HEK293 (cell line): ENCODE data around the gene ITFG2.
A peak's percentile ranks its signal among the peaks of the same experiment; 100 is the strongest.

Source experiments
- GLIS1 ChIP-seq: fragments of 450-650 bp; formaldehyde crosslinking; IDR thresholded peaks from 2 replicates; pipeline ENCODE4 v1.5.1; 2016; ENCODE audit warnings: missing biosample characterization, missing genetic modification characterization
- HOXD13 ChIP-seq: sonication (generic); formaldehyde crosslinking; IDR thresholded peaks from 2 replicates; pipeline ENCODE4 v1.8.0; 2022; ENCODE audit warnings: missing genetic modification reagents, borderline replicate concordance
- KLF10 ChIP-seq: fragments of 450-650 bp; IDR thresholded peaks from 2 replicates; pipeline ENCODE4 v1.5.1; 2018; ENCODE audit warnings: missing biosample characterization, mild to moderate bottlenecking, missing genetic modification characterization
- KLF9 ChIP-seq: fragments of 450-650 bp; formaldehyde crosslinking; IDR thresholded peaks from 2 replicates; pipeline ENCODE4 v1.5.1; 2016; ENCODE audit warnings: missing biosample characterization, missing genetic modification characterization, low read depth
- MYNN ChIP-seq: fragments of 450-650 bp; formaldehyde crosslinking; IDR thresholded peaks from 2 replicates; pipeline ENCODE4 v1.5.1; 2016; ENCODE audit warnings: missing biosample characterization, missing genetic modification characterization, borderline replicate concordance
- SCRT1 ChIP-seq: fragments of 450-650 bp; formaldehyde crosslinking; IDR thresholded peaks from 2 replicates; pipeline ENCODE4 v1.5.1; 2016; ENCODE audit warnings: missing biosample characterization, missing genetic modification characterization, borderline replicate concordance
- SCRT2 ChIP-seq: fragments of 450-650 bp; formaldehyde crosslinking; IDR thresholded peaks from 2 replicates; pipeline ENCODE4 v1.5.1; 2016; ENCODE audit warnings: missing biosample characterization, missing genetic modification characterization
- ZBTB11 ChIP-seq: fragments of 450-650 bp; formaldehyde crosslinking; conservative IDR thresholded peaks from 2 replicates; pipeline ENCODE4 v1.5.1; 2016; ENCODE audit warnings: low read depth, missing biosample characterization, missing genetic modification characterization
- ZBTB20 ChIP-seq: fragments of 450-650 bp; formaldehyde crosslinking; IDR thresholded peaks from 2 replicates; pipeline ENCODE4 v1.5.1; 2016; ENCODE audit warnings: missing biosample characterization, missing genetic modification characterization
- ZBTB6 ChIP-seq: fragments of 450-650 bp; formaldehyde crosslinking; IDR thresholded peaks from 2 replicates; pipeline ENCODE4 v1.5.1; 2017; ENCODE audit warnings: missing biosample characterization, missing genetic modification characterization
- ZBTB8A ChIP-seq: fragments of 450-650 bp; formaldehyde crosslinking; IDR thresholded peaks from 2 replicates; pipeline ENCODE4 v1.5.1; 2016; ENCODE audit warnings: missing biosample characterization, missing genetic modification characterization
- ZNF10 ChIP-seq: fragments of 450-650 bp; formaldehyde crosslinking; IDR thresholded peaks from 2 replicates; pipeline ENCODE4 v1.5.1; 2017; ENCODE audit warnings: missing biosample characterization, missing genetic modification characterization
- ZNF19 ChIP-seq: fragments of 450-650 bp; formaldehyde crosslinking; IDR thresholded peaks from 2 replicates; pipeline ENCODE4; 2016; ENCODE audit warnings: missing biosample characterization, missing genetic modification characterization, low read depth
- ZNF324 ChIP-seq: fragments of 450-650 bp; formaldehyde crosslinking; IDR thresholded peaks from 2 replicates; pipeline ENCODE4 v1.5.1; 2016; ENCODE audit warnings: missing biosample characterization, missing genetic modification characterization
- ZNF449 ChIP-seq: fragments of 450-650 bp; formaldehyde crosslinking; IDR thresholded peaks from 2 replicates; pipeline ENCODE4 v1.5.1; 2017; ENCODE audit warnings: missing biosample characterization, mild to moderate bottlenecking, missing genetic modification characterization, moderate library complexity
- ZNF501 ChIP-seq: fragments of 450-650 bp; formaldehyde crosslinking; IDR thresholded peaks from 2 replicates; pipeline ENCODE4 v1.5.1; 2016; ENCODE audit warnings: missing biosample characterization, missing genetic modification characterization
- ZNF510 ChIP-seq: fragments of 450-650 bp; formaldehyde crosslinking; IDR thresholded peaks from 2 replicates; pipeline ENCODE4 v1.5.1; 2018; ENCODE audit warnings: mild to moderate bottlenecking, missing genetic modification characterization, missing biosample characterization; ENCODE audit not compliant: insufficient replicate concordance
- ZNF548 ChIP-seq: fragments of 450-650 bp; formaldehyde crosslinking; IDR thresholded peaks from 2 replicates; pipeline ENCODE4 v1.5.1; 2016; ENCODE audit warnings: missing biosample characterization, missing genetic modification characterization
- ZNF561 ChIP-seq: fragments of 450-650 bp; IDR thresholded peaks from 2 replicates; pipeline ENCODE4 v1.5.1; 2018; ENCODE audit warnings: missing biosample characterization, missing genetic modification characterization, borderline replicate concordance
- ZNF623 ChIP-seq: fragments of 450-650 bp; formaldehyde crosslinking; IDR thresholded peaks from 2 replicates; pipeline ENCODE4 v1.5.1; 2016; ENCODE audit warnings: missing biosample characterization, missing genetic modification characterization
- ZNF624 ChIP-seq: fragments of 450-650 bp; formaldehyde crosslinking; IDR thresholded peaks from 2 replicates; pipeline ENCODE4 v1.5.1; 2017; ENCODE audit warnings: missing biosample characterization, missing genetic modification characterization
- ZNF658 ChIP-seq: fragments of 450-650 bp; formaldehyde crosslinking; IDR thresholded peaks from 2 replicates; pipeline ENCODE4; 2016; ENCODE audit warnings: missing biosample characterization, missing genetic modification characterization
- ZNF677 ChIP-seq: fragments of 450-650 bp; IDR thresholded peaks from 2 replicates; pipeline ENCODE4 v1.5.0; 2018; ENCODE audit warnings: missing biosample characterization, mild to moderate bottlenecking, missing genetic modification characterization, moderate library complexity
- ZNF76 ChIP-seq: fragments of 450-650 bp; formaldehyde crosslinking; IDR thresholded peaks from 2 replicates; pipeline ENCODE4; 2016; ENCODE audit warnings: low read depth, missing biosample characterization, missing genetic modification characterization, borderline replicate concordance
- TF ChIP-seq, protein P1 (sequence below): sonication (generic); formaldehyde crosslinking; IDR thresholded peaks from 2 replicates; pipeline ENCODE4 v1.8.1; 2022; ENCODE audit warnings: mild to moderate bottlenecking, moderate library complexity, missing genetic modification reagents
- TF ChIP-seq, protein P2 (sequence below): fragments of 450-650 bp; formaldehyde crosslinking; IDR thresholded peaks from 2 replicates; pipeline ENCODE4 v1.5.1; 2016; ENCODE audit warnings: missing biosample characterization, missing genetic modification characterization
- TF ChIP-seq, protein P3 (sequence below): fragments of 450-650 bp; formaldehyde crosslinking; IDR thresholded peaks from 2 replicates; pipeline ENCODE4 v1.5.1; 2016; ENCODE audit warnings: missing biosample characterization, missing genetic modification characterization

Gene ITFG2

DNA sequence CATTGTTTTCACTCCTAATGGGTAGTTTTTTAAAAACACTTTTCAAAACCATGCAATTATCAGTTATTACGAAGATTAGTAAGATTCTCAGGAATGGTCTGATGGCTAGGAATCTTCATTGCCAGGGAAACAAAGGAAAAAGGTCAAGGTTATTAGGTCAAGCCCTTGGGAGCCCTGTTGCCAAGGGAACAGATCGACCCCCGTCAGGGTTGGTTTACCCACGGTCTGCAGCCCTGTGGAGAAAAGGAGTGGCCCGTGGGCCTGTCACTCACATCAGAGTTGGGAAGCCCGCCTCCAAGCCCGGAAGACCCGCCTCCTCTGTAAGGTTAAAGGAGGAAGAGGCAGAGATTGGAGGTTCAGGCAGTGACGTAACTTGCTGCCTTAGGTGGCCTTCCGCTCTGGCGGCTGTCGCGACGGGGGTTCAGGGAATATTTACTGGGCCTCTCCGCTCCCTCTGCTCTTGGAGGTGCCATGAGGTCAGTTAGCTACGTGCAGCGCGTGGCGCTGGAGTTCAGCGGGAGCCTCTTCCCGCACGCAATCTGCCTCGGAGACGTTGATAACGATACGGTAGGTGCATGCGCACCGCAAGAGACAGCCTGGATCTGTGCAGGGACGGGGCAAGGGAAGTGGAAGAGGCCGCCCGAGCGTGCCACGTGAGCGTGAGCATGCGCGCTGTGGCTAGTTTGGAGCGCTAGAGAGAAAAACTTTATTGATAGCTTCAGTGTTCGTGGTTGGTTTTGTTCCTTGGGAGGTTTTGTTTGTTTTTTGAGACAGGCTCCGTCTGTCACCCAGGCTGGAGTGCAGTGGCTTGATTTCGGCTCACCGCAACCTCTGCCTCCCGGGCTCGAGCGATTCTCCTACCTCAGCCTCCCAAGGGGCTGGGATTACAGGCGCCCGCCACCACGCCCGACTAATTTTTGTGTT is at the start of gene ITFG2 (continued):
- no peak for TF ChIP-seq HOXD13
- peak; percentile 82; the same call in 1 of the 2 replicates for TF ChIP-seq ZBTB20 (tag by site-specific recombination)
- no peak for TF ChIP-seq ZNF624 (tag by site-specific recombination)
- TF ChIP-seq ZBTB11 = peak; percentile 76
- TF ChIP-seq ZNF677 (tag by site-specific recombination) = no peak
- peak; percentile 100 for TF ChIP-seq ZNF501 (tag by site-specific recombination)
- TF ChIP-seq, protein P1, sequence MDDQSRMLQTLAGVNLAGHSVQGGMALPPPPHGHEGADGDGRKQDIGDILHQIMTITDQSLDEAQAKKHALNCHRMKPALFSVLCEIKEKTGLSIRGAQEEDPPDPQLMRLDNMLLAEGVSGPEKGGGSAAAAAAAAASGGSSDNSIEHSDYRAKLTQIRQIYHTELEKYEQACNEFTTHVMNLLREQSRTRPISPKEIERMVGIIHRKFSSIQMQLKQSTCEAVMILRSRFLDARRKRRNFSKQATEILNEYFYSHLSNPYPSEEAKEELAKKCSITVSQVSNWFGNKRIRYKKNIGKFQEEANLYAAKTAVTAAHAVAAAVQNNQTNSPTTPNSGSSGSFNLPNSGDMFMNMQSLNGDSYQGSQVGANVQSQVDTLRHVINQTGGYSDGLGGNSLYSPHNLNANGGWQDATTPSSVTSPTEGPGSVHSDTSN = peak; percentile 89; the same call in 1 of the 2 replicates
- peak; percentile 96 for TF ChIP-seq GLIS1
- no peak for TF ChIP-seq ZNF19
- TF ChIP-seq, protein P2, sequence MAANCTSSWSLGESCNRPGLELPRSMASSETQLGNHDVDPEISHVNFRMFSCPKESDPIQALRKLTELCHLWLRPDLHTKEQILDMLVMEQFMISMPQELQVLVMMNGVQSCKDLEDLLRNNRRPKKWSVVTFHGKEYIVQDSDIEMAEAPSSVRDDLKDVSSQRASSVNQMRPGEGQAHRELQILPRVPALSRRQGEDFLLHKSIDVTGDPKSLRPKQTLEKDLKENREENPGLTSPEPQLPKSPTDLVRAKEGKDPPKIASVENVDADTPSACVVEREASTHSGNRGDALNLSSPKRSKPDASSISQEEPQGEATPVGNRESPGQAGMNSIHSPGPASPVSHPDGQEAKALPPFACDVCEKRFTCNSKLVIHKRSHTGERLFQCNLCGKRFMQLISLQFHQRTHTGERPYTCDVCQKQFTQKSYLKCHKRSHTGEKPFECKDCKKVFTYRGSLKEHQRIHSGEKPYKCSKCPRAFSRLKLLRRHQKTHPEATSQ = peak; percentile 94
- TF ChIP-seq ZNF658 (tag by site-specific recombination) = no peak
- peak; percentile 45; the same call in 1 of the 2 replicates for TF ChIP-seq ZNF449 (tag by site-specific recombination)
- peak; percentile 90 for TF ChIP-seq ZBTB6 (tag by site-specific recombination)
- TF ChIP-seq ZNF76 = peak; percentile 89
- peak; percentile 86; the same call in 1 of the 2 replicates for TF ChIP-seq ZNF10
- TF ChIP-seq SCRT1 (tag by site-specific recombination) = no peak
- TF ChIP-seq KLF10 (tag by site-specific recombination) = peak; percentile 18; the same call in 1 of the 2 replicates
- TF ChIP-seq, protein P3, sequence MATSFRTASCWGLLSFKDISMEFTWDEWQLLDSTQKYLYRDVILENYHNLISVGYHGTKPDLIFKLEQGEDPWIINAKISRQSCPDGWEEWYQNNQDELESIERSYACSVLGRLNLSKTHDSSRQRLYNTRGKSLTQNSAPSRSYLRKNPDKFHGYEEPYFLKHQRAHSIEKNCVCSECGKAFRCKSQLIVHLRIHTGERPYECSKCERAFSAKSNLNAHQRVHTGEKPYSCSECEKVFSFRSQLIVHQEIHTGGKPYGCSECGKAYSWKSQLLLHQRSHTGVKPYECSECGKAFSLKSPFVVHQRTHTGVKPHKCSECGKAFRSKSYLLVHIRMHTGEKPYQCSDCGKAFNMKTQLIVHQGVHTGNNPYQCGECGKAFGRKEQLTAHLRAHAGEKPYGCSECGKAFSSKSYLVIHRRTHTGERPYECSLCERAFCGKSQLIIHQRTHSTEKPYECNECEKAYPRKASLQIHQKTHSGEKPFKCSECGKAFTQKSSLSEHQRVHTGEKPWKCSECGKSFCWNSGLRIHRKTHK (tag by site-specific recombination) = no peak
- peak; percentile 96 for TF ChIP-seq ZNF561
- TF ChIP-seq SCRT2 (tag by site-specific recombination) = 0 out of 2 replicates have a peak, but pooled peaks have one; percentile 38
- peak; percentile 68; the same call in 1 of the 2 replicates for TF ChIP-seq MYNN (tag by site-specific recombination)
- TF ChIP-seq ZNF510 (tag by site-specific recombination) = no peak
- TF ChIP-seq ZNF324 (tag by site-specific recombination) = peak; percentile 99
- TF ChIP-seq ZNF623 (tag by site-specific recombination) = 0 out of 2 replicates have a peak, but pooled peaks have one; percentile 42
- peak; percentile 81 for TF ChIP-seq ZBTB8A
- peak; percentile 66 for TF ChIP-seq KLF9 (tag by site-specific recombination)
- TF ChIP-seq ZNF548 (tag by site-specific recombination) = no peak
